Calu3 (cell line): ENCODE data around the gene CPNE9. TPM values are rescaled to one million over a fixed set of nuclear protein-coding genes. Genes with fewer than 3 reads are reported as not detected.

Source experiments
- BruUV-seq: library from RNA; stranded (reverse); fragments of 400-500 nt; replicated peaks from 2 replicates; lab custom pipeline; 2021; lab: Mats Ljungman, UMichigan
- CTCF ChIA-PET: fragments of 300-600 bp; sonication (Branson Sonifier 250); formaldehyde crosslinking; loops from one replicate; lab custom pipeline; 2022; ENCODE audit warnings: antibody characterized with exemption; lab: Charles Lee
- DNase-seq: peaks from one replicate; pipeline ENCODE4 v3.0.0; 2022
- H3K27ac Mint-ChIP-seq: one replicate; pipeline ENCODE4 v1.8.0; 2022; ENCODE audit warnings: mixed read lengths; ENCODE audit not compliant: unreplicated experiment
- H3K27me3 Mint-ChIP-seq: one replicate; pipeline ENCODE4 v1.8.0; 2022; ENCODE audit warnings: mixed read lengths; ENCODE audit not compliant: unreplicated experiment
- H3K36me3 Mint-ChIP-seq: one replicate; pipeline ENCODE4 v1.8.0; 2022; ENCODE audit warnings: mild to moderate bottlenecking, moderate library complexity, mixed read lengths; ENCODE audit not compliant: insufficient read depth, unreplicated experiment
- H3K4me1 Mint-ChIP-seq: one replicate; pipeline ENCODE4 v1.8.0; 2022; ENCODE audit warnings: mild to moderate bottlenecking, low read depth, mixed read lengths; ENCODE audit not compliant: unreplicated experiment
- H3K4me3 Mint-ChIP-seq: one replicate; pipeline ENCODE4 v1.8.0; 2022; ENCODE audit warnings: mild to moderate bottlenecking, low read depth, moderate library complexity, mixed read lengths; ENCODE audit not compliant: unreplicated experiment
- H3K9me3 Mint-ChIP-seq: one replicate; pipeline ENCODE4 v1.8.0; 2022; ENCODE audit warnings: low read depth, mixed read lengths; ENCODE audit not compliant: unreplicated experiment
- CTCF ChIP-seq: fragments of 200-600 bp; IDR thresholded peaks from one replicate; pipeline ENCODE4 v1.8.0; 2022; ENCODE audit warnings: antibody characterized with exemption; ENCODE audit not compliant: unreplicated experiment
- intact Hi-C: fragments of 100-400 bp; cut with micrococcal nuclease; formaldehyde crosslinking; loops from one replicate; pipeline ENCODE4 v1.10.0; 2022; ENCODE audit not compliant: unreplicated experiment
- total RNA-seq: library from RNA; stranded (reverse); gene quantifications from 2 replicates; pipeline ENCODE4 v1.2.3, GENCODE V29; 2022

Gene CPNE9
- total RNA-seq, 1 experiment from 2014 or later, result not detected

- TF ChIP-seq CTCF, result no peak
- Mint-ChIP-seq H3K4me1 (no peaks in the 10 kb centered on the region), H3K36me3 (peaks cover 26% of the 10 kb centered on the region), H3K9me3 (no peaks in the 10 kb centered on the region), H3K27me3 (no peaks in the 10 kb centered on the region), H3K27ac (no peak overlapping the region), H3K4me3 (no peak overlapping the region)
- no TSS peak for BruUV-seq
- intact Hi-C loops, result no loop called here
- CTCF ChIA-PET, result no interaction called here
- no peak for DNase-seq
Observed at GRCh38 chr3:9666704-9667445, 36.8 kb upstream of the CPNE9 start.

- H3K27ac Mint-ChIP-seq, result no peak overlapping the region
- CTCF ChIA-PET, result no interaction called here
- no peaks in the 10 kb centered on the region for H3K27me3 Mint-ChIP-seq
- no peak for DNase-seq
- no peak overlapping the region for H3K4me3 Mint-ChIP-seq
- BruUV-seq, result no TSS peak
- H3K4me1 Mint-ChIP-seq, result no peaks in the 10 kb centered on the region
- TF ChIP-seq CTCF, result no peak
- intact Hi-C loops, result no loop called here
- peaks cover 17% of the 10 kb centered on the region for H3K36me3 Mint-ChIP-seq
- no peaks in the 10 kb centered on the region for H3K9me3 Mint-ChIP-seq
Observed at GRCh38 chr3:9669277-9669676, 34.4 kb upstream of the CPNE9 start.

- no peak for TF ChIP-seq CTCF
- Mint-ChIP-seq H3K9me3 (no peaks in the 10 kb centered on the region), H3K27me3 (no peaks in the 10 kb centered on the region), H3K36me3 (peaks cover 17% of the 10 kb centered on the region), H3K4me3 (no peak overlapping the region), H3K4me1 (no peaks in the 10 kb centered on the region), H3K27ac (no peak overlapping the region)
- no peak for DNase-seq
- CTCF ChIA-PET, result no interaction called here
- intact Hi-C loops, result loop anchor here (10.0 kb wide), 1 partner anchor 165 kb away; no protein-coding TSS in a partner anchor
- BruUV-seq, result no TSS peak
Observed at GRCh38 chr3:9669720-9670432, 33.8 kb upstream of the CPNE9 start.

- intact Hi-C loops, result loop anchor here (10.0 kb wide), 1 partner anchor 168 kb away; no protein-coding TSS in a partner anchor
- H3K36me3 Mint-ChIP-seq, result peaks cover 15% of the 10 kb centered on the region
Observed at GRCh38 chr3:9673082-9673481, 30.6 kb upstream of the CPNE9 start.

More at GRCh38 chr3:9673082-9673481, 30.6 kb upstream of the CPNE9 start:
- no peaks in the 10 kb centered on the region for H3K27me3 Mint-ChIP-seq
- no peak for TF ChIP-seq CTCF
- CTCF ChIA-PET, result no interaction called here
- H3K4me1 Mint-ChIP-seq, result peaks cover 9% of the 10 kb centered on the region
- H3K27ac Mint-ChIP-seq, result no peak overlapping the region
- no peak overlapping the region for H3K4me3 Mint-ChIP-seq
- DNase-seq, result no peak
- H3K9me3 Mint-ChIP-seq, result no peaks in the 10 kb centered on the region
- no TSS peak for BruUV-seq
